Activated naive CD4-positive, alpha-beta T cell treated with Interleukin-2 at 50 U/mL for 16 hours (primary cell): Measurements from ENCODE around the gene ARID2.

Experiments used
- DNase-seq: peaks from one replicate; pipeline ENCODE4 v3.0.0-alpha.2; 2020

ARID2 gene

DNA sequence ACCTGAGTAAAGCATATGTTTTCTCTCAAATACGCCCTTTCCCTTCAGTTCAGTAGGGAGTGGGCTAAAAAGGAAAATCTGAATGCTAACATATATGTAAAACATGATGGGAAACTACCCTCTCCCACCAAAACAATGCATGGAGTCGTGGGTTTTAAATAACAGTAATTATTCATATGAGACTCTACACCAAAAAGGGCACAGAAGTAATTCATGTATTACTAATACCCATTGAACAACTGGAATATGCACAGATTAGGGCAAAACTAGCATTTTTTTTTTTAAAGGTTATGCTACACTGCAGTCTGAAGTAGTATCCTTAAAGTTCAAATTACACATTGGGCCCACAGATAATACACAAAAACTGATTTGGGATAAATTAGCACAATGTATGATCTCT is 8.1 kb upstream of the ARID2 start:
- no peak for DNase-seq

DNA sequence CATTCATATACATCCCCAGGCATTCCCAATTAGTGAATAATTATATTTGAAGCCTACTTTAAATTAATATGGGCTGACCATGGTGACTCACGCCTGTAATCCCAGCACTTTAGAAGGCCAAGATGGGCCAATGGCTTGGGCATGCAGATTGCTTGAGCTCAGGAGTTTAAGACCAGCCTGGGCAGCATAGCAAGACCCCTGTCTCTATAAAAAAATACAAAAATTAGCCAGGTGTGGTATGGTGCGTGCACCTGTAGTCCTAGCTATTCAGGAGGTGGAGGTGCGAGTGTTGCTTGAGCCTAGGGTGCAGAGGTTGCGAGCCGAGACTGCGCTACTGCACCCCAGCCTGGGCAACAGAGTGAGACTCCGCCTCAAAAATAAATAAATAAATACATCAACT is 7.6 kb upstream of the ARID2 start:
- DNase-seq: no peak

- no peak for DNase-seq
Measured at GRCh38 chr12:45725631-45726602, 3.6 kb upstream of the ARID2 start.

GRCh38 chr12:45726603-45727300 is 2.8 kb upstream of the ARID2 start:
- DNase-seq: peak; percentile 40

- peak; percentile 89 for DNase-seq
Measured at GRCh38 chr12:45727301-45727979, 2.1 kb upstream of the ARID2 start.

DNA sequence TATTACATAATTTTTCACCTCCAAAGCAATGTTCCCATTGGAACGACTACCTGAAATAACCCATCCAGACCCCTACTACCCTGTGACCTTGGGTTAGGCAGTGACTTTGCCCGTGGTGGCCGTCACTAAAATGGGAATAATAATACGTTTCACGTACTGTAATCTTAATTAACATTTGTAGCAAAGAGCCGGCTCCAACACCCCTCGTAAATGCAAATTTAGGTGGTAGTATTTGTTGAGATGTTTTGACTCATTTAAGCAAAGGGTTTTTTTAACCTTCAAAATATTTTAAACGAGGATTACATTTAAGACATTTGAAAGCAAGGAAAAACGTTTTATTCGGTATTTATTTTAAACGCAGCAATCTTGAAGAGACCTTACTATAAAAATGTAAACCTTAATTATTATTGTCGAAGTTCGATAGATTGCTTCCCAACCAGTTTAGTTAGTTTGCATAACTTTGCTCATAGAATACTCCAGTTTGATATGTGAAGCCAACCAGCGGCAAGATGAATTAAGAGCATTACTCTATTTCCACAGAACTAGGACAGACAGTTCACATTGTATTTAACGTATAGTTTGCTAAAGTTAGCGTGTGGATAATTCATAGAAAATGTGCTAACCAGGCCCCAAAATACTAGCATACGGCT is 1.4 kb upstream of the ARID2 start:
- no peak for DNase-seq

DNA sequence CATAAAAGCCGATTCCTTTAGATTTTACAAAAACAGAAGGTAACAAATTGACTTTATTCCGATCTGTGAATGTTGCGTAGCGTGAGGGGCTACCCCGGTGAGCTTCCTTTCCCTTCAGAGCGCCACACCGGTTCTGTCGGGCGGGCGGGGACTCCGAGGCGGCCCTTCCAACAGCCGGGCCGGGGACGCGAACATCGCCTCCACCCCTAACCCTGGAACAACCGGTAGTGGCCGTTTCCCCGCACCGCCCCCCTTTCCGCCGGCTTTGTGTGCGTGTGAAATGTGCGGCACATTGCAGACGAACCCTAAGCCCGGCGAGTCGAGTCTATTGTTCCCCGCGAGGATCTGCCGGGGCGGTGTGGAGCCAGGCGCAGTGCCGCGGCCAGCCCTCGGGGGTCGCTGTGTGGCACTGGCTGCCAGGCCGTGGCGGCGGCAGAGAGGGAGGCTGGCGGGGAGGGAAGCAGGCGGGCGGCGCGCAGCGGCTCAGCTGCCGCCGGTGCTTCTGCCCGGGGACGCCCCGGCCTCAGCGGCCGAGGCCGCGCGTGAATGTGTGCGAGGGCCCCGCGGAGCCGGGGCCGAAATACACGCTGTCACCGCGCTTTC is 775 bp upstream of the ARID2 start:
- peak; percentile 95 for DNase-seq

GRCh38 chr12:45730084-45730347 is 510 bp downstream of the ARID2 start:
- DNase-seq: peak; percentile 55

- peak; percentile 65 for DNase-seq
Measured at GRCh38 chr12:45730348-45731189, 1.1 kb downstream of the ARID2 start.

DNA sequence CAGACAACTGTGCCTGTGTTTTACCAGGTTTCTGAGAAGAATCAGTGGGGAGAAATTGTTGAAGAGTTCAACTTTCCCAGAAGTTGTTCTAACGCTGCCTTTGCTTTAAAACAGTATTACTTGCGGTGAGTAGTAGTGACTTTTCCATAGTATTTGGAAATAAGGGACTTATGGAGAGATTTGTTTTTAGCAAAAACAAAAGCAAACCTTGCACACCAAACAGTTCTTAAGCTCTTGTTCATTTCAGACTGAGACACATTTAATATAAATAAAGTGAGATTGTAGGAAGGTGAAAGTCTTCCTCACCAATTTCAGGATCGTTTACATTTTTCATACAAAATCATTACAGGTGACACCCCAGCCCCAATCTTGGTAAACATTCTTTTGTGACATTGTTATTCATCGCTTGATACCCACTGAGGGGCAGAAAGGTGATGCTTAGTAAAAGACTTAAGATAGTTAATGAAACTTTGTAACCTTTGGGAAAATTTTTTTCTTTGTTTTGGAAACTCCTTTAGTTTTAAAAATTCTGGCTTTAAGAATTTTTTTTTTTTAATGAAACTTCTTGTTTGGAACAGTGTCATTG is 1.8 kb downstream of the ARID2 start:
- no peak for DNase-seq

GRCh38 chr12:45732250-45732649 is 2.7 kb downstream of the ARID2 start:
- no peak for DNase-seq

DNA sequence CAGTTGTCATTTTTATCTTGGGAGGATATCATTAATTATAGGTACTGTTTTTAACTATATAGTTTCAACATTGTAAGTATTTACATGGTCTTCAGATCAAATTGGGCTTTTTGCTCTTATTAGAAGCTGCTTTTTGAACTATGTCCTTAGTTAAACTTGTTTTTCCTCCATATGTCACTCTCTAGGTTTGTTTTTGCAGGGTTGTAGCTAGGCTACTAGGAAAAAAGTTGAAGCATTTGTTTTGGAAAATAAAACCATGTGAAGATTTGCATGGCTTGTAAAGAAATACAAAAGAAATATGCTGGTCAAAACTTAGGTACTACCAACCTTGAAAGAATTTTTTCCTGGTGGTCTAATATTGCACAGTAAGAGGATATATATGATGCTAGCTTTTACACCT is 3.4 kb downstream of the ARID2 start:
- no peak for DNase-seq

DNA sequence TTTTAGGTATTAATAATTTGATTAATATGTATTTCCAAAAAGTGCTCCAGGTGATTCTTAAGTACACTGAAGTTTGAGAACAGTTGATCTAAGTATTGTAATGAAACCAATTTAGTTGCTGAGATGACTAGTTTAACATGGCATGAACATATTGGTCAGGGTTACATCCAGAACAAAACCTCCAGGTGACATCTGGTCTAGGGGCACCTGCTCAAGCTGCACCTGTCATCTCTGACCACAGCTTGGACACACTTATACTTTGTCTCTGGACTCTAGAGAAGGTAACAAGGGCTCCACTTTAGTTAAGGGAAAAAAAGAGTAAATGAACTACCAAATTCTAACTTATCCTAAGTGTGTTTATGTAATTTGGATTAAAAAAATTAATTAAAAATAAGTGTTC is 8.1 kb downstream of the ARID2 start:
- DNase-seq: no peak

- no peak for DNase-seq
Measured at GRCh38 chr12:45742590-45742989, 13.1 kb downstream of the ARID2 start.

DNA sequence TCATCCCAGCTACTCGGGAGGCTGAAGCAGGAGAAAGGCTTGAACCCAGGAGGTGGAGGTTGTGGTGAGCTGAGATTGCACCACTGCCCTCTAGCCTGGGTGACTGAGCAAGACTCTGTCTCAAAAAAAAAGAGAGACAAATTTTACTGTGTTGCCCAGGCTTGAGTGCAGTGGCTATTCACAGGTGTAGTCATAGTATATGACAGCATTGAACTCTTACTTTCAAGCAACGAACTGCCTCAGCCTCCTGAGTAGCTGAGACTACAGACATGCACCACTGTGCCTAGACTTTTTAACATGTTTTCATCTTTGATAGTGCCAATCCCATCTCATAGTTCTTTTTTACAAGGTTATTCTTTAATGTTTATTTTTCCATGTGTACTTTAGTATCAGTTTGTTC is 13.7 kb downstream of the ARID2 start:
- no peak for DNase-seq

DNA sequence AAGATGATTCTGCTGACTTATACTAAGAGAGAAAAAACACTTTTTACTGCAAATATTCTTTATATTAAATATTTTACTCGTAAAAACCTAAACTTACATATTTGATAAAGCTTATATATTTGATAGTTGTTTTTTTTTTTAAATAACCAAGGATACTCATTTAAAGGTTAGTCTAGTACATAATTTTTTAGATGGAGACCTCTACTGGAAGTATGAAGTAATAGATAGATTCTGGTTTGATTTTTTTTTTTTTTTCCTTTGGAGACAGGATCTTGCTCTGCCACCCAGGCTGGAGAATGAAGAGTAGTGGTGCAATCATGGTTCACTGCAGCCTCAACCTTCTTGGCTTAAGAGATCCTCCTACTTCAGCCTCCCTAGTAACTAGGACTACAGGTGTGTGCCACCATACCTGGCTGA is 16.4 kb downstream of the ARID2 start:
- no peak for DNase-seq

DNA sequence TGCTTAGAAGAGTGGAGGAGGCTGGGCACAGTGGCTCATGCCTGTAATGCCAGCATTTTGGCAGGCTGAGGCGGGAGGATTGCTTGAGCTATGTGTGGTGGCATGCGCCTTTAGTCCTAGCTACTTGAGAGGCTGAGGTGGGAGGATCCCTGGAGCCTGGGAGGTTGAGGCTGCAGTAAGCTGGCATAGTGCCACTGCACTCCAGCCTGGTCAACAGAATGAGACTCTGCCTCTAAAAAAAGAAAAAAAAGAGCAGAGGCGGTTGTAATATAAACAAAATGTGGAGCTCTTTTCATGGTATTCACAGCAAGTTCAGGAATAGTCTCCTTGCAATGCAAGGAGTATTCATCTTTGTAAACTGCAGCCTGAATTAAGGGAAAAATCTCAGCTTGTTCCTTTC is 27.2 kb downstream of the ARID2 start:
- no peak for DNase-seq

- no peak for DNase-seq
Measured at GRCh38 chr12:45757172-45757571, 27.7 kb downstream of the ARID2 start.

- no peak for DNase-seq
Measured at GRCh38 chr12:45760333-45760732, 30.8 kb downstream of the ARID2 start.

- DNase-seq: no peak
Measured at GRCh38 chr12:45762185-45763110, 32.9 kb downstream of the ARID2 start.
